HCT116 (cell line): ENCODE measurements around the gene USF2. TPM values are rescaled to one million over a fixed set of nuclear protein-coding genes. Genes with fewer than 3 reads are reported as not detected.

Experiments used
- ATAC-seq: fragments of 200-7000 bp; cut with Tn5 transposase; 2 replicates; pipeline ENCODE4 v1.9.1; 2020; ENCODE audit warnings: mild to moderate bottlenecking, moderate library complexity
- BruUV-seq: library from RNA; stranded (reverse); fragments of 400-500 nt; replicated peaks from 2 replicates; lab custom pipeline; 2021; lab: Mats Ljungman, UMichigan
- CTCF ChIA-PET: fragments of 300-600 bp; sonication (Branson Sonifier 250); formaldehyde crosslinking; loops from one replicate; lab custom pipeline; 2021; ENCODE audit warnings: antibody characterized with exemption; lab: Charles Lee
- POLR2A ChIA-PET: fragments of 300-600, 350-600 bp; sonication (Branson Sonifier 250); formaldehyde crosslinking; loops from one replicate; lab custom pipeline; 2021; ENCODE audit warnings: antibody characterized with exemption; lab: Charles Lee
- RAD21 ChIA-PET, 2 experiments: fragments of 300-600 bp; sonication (Branson Sonifier 250); formaldehyde crosslinking; loops; one replicate each; lab custom pipeline; 2023; ENCODE audit warnings: low total read pairs in 2 of 2; ENCODE audit not compliant: uncharacterized antibody in 2 of 2, unreplicated experiment in 2 of 2, low non-redundant PET in 1 of 2; lab: Charles Lee
- DNase-seq: peaks from one replicate; pipeline ENCODE4 v3.0.0-alpha.2; 2010; ENCODE audit warnings: low read depth, low spot score
- H2AFZ ChIP-seq: fragments of 200-600 bp; shearing (Covaris generic), sonication (generic); 2 replicates; pipeline ENCODE4 v1.6.1; 2017; ENCODE audit warnings: low read depth, mixed run types, mixed read lengths, antibody characterized with exemption, low read length; ENCODE audit not compliant: poor library complexity, severe bottlenecking
- H3K27ac ChIP-seq: 2 replicates; pipeline ENCODE4 v1.5.1; 2012; ENCODE audit warnings: low read depth, low read length
- H3K27me3 ChIP-seq: fragments of 200-600 bp; sonication (generic); 2 replicates; pipeline ENCODE4 v1.6.1; 2016; ENCODE audit warnings: mixed run types, low read length, mixed read lengths; ENCODE audit not compliant: insufficient read depth
- H3K36me3 ChIP-seq, 2 experiments: fragments of 200-500 bp in 1 of 2; fragments of 200-600 bp in 1 of 2; sonication (Bioruptor generic) in 1 of 2; sonication (generic) in 1 of 2; 2 replicates each; pipeline versions ENCODE4 v1.5.1 to v1.6.1; 2014 to 2016; ENCODE audit warnings: low read length in 2 of 2, inconsistent platforms in 1 of 2, mixed read lengths in 1 of 2, mixed run types in 1 of 2; ENCODE audit not compliant: insufficient read depth in 2 of 2, control insufficient read depth in 1 of 2
- H3K4me1 ChIP-seq, 2 experiments: fragments of 200-600 bp in 1 of 2; sonication (generic) in 1 of 2; 2 replicates each; pipeline versions ENCODE4 v1.5.1 to v1.6.1; 2012 to 2017; ENCODE audit warnings: low read length in 2 of 2, inconsistent platforms in 1 of 2, mild to moderate bottlenecking in 1 of 2, mixed read lengths in 1 of 2, mixed run types in 1 of 2, moderate library complexity in 1 of 2; ENCODE audit not compliant: insufficient read depth in 2 of 2, control insufficient read depth in 1 of 2
- H3K4me2 ChIP-seq: fragments of 200-600 bp; sonication (generic); 2 replicates; pipeline ENCODE4 v1.6.1; 2017; ENCODE audit warnings: mixed run types, low read length, mixed read lengths
- H3K4me3 ChIP-seq, 2 experiments: fragments of 200-600 bp in 1 of 2; sonication (generic) in 1 of 2; replicated peaks in 1 of 2; 2 replicates each; pipeline ENCODE4 v1.5.1; 2011 to 2016; ENCODE audit warnings: low read length in 2 of 2, control low read depth in 1 of 2, low read depth in 1 of 2, mild to moderate bottlenecking in 1 of 2, mixed read lengths in 1 of 2, mixed run types in 1 of 2
- H3K79me2 ChIP-seq: fragments of 200-600 bp; sonication (generic); 2 replicates; pipeline ENCODE4 v1.6.1; 2017; ENCODE audit warnings: mild to moderate bottlenecking, mixed run types, low read length, moderate library complexity, mixed read lengths; ENCODE audit not compliant: insufficient read depth
- H3K9ac ChIP-seq: fragments of 200-600 bp; sonication (generic); 2 replicates; pipeline ENCODE4 v1.6.1; 2016; ENCODE audit warnings: low read length, mixed read lengths
- H3K9me2 ChIP-seq: fragments of 200-600 bp; sonication (generic), shearing (Covaris generic); 2 replicates; pipeline ENCODE4 v1.6.1; 2017; ENCODE audit warnings: mixed run types, mild to moderate bottlenecking, moderate library complexity; ENCODE audit not compliant: insufficient read depth
- H3K9me3 ChIP-seq, 2 experiments: fragments of 200-500 bp in 1 of 2; fragments of 200-600 bp in 1 of 2; sonication (Bioruptor generic) in 1 of 2; sonication (generic) in 1 of 2; 2 replicates each; pipeline ENCODE4 v1.6.1; 2014 to 2017; ENCODE audit warnings: low read length in 2 of 2, mixed read lengths in 2 of 2, inconsistent platforms in 1 of 2, low read depth in 1 of 2, mild to moderate bottlenecking in 1 of 2, mixed run types in 1 of 2, moderate library complexity in 1 of 2; ENCODE audit not compliant: control insufficient read depth in 1 of 2, insufficient read depth in 1 of 2
- H4K20me1 ChIP-seq: fragments of 200-600 bp; sonication (generic), shearing (Covaris generic); 2 replicates; pipeline ENCODE4 v1.6.1; 2017; ENCODE audit warnings: mixed run types, mild to moderate bottlenecking, moderate library complexity; ENCODE audit not compliant: insufficient read depth
- CBX3 ChIP-seq: IDR thresholded peaks from 2 replicates; pipeline ENCODE4 v1.6.1; 2012; ENCODE audit warnings: low read depth
- CEBPB ChIP-seq: IDR thresholded peaks from 2 replicates; pipeline ENCODE4 v1.6.1; 2012; ENCODE audit warnings: low read depth
- EGR1 ChIP-seq: IDR thresholded peaks from 2 replicates; pipeline ENCODE4 v1.6.1; 2012; ENCODE audit warnings: low read depth
- ELF1 ChIP-seq: IDR thresholded peaks from 2 replicates; pipeline ENCODE4 v1.6.1; 2012; ENCODE audit warnings: low read depth, borderline replicate concordance
- EZH2 ChIP-seq: fragments of 200-600 bp; sonication (generic); IDR thresholded peaks from 2 replicates; pipeline ENCODE4 v1.6.1; 2017; ENCODE audit warnings: antibody characterized with exemption, mixed run types
- FOSL1 ChIP-seq: IDR thresholded peaks from 2 replicates; pipeline ENCODE4 v1.6.1; 2012; ENCODE audit warnings: low read depth
- JUND ChIP-seq: IDR thresholded peaks from 2 replicates; pipeline ENCODE4 v1.6.1; 2012
- POLR2A ChIP-seq: IDR thresholded peaks from 2 replicates; pipeline ENCODE4 v1.7.0; 2011; ENCODE audit warnings: borderline replicate concordance; ENCODE audit not compliant: insufficient read depth, insufficient read length; ENCODE audit errors: extremely low read depth
- POLR2AphosphoS5 ChIP-seq: IDR thresholded peaks from 2 replicates; pipeline ENCODE4 v1.6.1; 2011; ENCODE audit warnings: mild to moderate bottlenecking, low read depth, low read length, moderate library complexity
- RAD21 ChIP-seq: IDR thresholded peaks from 2 replicates; pipeline ENCODE4 v1.6.1; 2012; ENCODE audit warnings: low read depth, mild to moderate bottlenecking
- SIN3A ChIP-seq: IDR thresholded peaks from 2 replicates; pipeline ENCODE4 v1.6.1; 2012; ENCODE audit warnings: low read depth
- SP1 ChIP-seq: IDR thresholded peaks from 2 replicates; pipeline ENCODE4 v1.6.1; 2012; ENCODE audit warnings: low read depth
- SRF ChIP-seq: IDR thresholded peaks from 2 replicates; pipeline ENCODE4 v1.6.1; 2012; ENCODE audit warnings: low read depth
- TCF7L2 ChIP-seq: IDR thresholded peaks from 2 replicates; pipeline ENCODE4 v1.7.0; 2011; ENCODE audit warnings: borderline replicate concordance, inconsistent platforms; ENCODE audit not compliant: insufficient read depth, insufficient read length; ENCODE audit errors: extremely low read depth
- YY1 ChIP-seq: IDR thresholded peaks from 2 replicates; pipeline ENCODE4 v1.6.1; 2011; ENCODE audit warnings: low read length, low read depth, moderate library complexity, mild to moderate bottlenecking; ENCODE audit not compliant: insufficient replicate concordance; ENCODE audit errors: extremely low read depth
- ZNF274 ChIP-seq: fragments of 200-500 bp; sonication (Bioruptor generic); IDR thresholded peaks from 2 replicates; pipeline ENCODE4 v1.6.1; 2014; ENCODE audit warnings: mild to moderate bottlenecking, low read depth, low read length, inconsistent platforms
- intact Hi-C: fragments of 100-400 bp; cut with micrococcal nuclease; formaldehyde crosslinking; loops from 2 replicates; pipeline ENCODE4 v1.10.0; 2022
- total RNA-seq: library from RNA; stranded (reverse); gene quantifications from one replicate; pipeline ENCODE4 v1.2.1, GENCODE V29; 2021; ENCODE audit not compliant: unreplicated experiment
- TF ChIP-seq, protein P1 (sequence below): IDR thresholded peaks from 2 replicates; pipeline ENCODE4 v1.6.1; 2012
- TF ChIP-seq, protein P2 (sequence below): IDR thresholded peaks from 2 replicates; pipeline ENCODE4 v1.6.1; 2012
- TF ChIP-seq, protein P3 (sequence below), 3 experiments: fragments of 200-600 bp in 1 of 3; sonication (generic) in 1 of 3; IDR thresholded peaks in 2 of 3; conservative IDR thresholded peaks in 1 of 3; 2 replicates each; pipeline ENCODE4 v1.5.1; 2012 to 2017; ENCODE audit warnings: low read depth in 2 of 3, low read length in 2 of 3, antibody characterized with exemption in 1 of 3, borderline replicate concordance in 1 of 3, control low read depth in 1 of 3, mild to moderate bottlenecking in 1 of 3, mixed read lengths in 1 of 3, mixed run types in 1 of 3, moderate library complexity in 1 of 3; ENCODE audit not compliant: insufficient read depth in 1 of 3
- TF ChIP-seq, protein P4 (sequence below): IDR thresholded peaks from 2 replicates; pipeline ENCODE4 v1.6.1; 2012; ENCODE audit warnings: low read depth

Gene USF2
- total RNA-seq, 1 experiment from 2014 or later: 98.4 TPM

DNA sequence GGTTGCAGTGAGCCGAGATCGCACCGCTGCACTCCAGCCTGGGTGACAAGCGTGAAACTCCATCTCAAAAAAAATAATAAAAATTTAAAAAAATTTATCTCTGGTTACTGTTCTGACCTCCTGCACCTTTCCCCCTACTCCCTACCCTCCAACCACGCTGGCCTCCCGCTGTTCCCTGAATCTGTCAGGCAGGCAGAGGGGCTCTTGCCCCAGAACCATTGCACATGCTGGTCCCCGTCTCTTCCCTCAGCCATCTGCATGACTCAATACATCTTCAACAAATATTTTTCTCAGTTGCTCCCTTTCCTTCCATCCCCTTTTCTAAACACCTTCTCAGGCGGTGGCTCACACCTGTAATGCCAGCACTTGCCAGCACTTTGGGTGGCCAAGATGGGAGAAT is 39.2 kb upstream of the USF2 start (continued):
- TF ChIP-seq, protein P1, sequence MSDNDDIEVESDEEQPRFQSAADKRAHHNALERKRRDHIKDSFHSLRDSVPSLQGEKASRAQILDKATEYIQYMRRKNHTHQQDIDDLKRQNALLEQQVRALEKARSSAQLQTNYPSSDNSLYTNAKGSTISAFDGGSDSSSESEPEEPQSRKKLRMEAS: no peak
- no peak for TF ChIP-seq ELF1
- no peak for TF ChIP-seq POLR2AphosphoS5
- no peak for TF ChIP-seq EGR1
- no peak for TF ChIP-seq SIN3A
- no peak for TF ChIP-seq JUND
- TF ChIP-seq TCF7L2: no peak

DNA sequence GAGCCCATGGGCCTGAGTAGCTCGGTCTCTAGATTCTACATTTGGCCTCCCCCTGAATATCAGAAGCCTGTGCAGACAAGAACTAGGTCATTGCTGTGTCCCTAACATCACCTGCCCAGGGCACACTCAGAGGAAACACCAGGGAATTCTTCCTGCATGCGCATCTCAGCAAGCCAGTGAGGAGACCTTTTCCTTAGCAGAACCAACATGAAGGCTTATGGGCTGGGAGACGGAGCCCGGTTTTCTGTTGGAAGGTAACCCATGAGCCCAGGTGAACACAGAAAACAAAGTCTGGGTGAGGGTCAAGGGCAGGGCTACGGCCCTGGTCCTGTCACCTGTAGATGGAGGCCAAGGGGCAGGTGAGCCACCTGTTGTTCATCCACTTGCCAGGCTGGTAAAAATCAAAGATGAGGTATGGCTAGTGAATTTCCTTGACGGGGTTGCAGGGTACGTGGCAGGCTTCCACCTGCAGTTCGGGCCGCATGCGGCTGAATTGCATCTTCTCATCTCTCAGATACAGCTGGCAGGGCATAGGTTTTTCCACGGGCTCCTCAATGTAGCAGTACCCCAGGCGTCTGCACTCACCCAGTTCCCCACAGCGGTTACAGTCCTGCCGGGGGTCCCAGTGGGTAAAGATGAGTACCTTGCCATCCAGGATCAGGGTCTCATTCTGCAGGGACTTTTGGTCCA is 36.7 kb upstream of the USF2 start:
- no peaks in the 10 kb centered on the region for H3K36me3 ChIP-seq
- RAD21 ChIA-PET: no interaction called here
- DNase-seq (no peak), ATAC-seq (no peak)
- H3K79me2 ChIP-seq: no peaks in the 10 kb centered on the region
- H3K4me3 ChIP-seq: no peak overlapping the region
- no peak overlapping the region for H2AFZ ChIP-seq
- H3K27me3 ChIP-seq: no peaks in the 10 kb centered on the region
- no peaks in the 10 kb centered on the region for H3K4me1 ChIP-seq
- H3K4me2 ChIP-seq: no peak overlapping the region
- H3K27ac ChIP-seq: no peak overlapping the region
- H3K9ac ChIP-seq: no peak overlapping the region
- CTCF ChIA-PET: no interaction called here
- intact Hi-C loops: no loop called here
- POLR2A ChIA-PET: no interaction called here
- H4K20me1 ChIP-seq: no peaks in the 10 kb centered on the region
- H3K9me3 ChIP-seq: peaks cover 4 to 10% of the 10 kb centered on the region in 2 experiments; a peak in 1 of 4 replicates
- no TSS peak for BruUV-seq
- no peaks in the 10 kb centered on the region for H3K9me2 ChIP-seq
- TF ChIP-seq SP1: no peak
- TF ChIP-seq, protein P2, sequence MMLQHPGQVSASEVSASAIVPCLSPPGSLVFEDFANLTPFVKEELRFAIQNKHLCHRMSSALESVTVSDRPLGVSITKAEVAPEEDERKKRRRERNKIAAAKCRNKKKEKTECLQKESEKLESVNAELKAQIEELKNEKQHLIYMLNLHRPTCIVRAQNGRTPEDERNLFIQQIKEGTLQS: no peak
- TF ChIP-seq, protein P3, sequence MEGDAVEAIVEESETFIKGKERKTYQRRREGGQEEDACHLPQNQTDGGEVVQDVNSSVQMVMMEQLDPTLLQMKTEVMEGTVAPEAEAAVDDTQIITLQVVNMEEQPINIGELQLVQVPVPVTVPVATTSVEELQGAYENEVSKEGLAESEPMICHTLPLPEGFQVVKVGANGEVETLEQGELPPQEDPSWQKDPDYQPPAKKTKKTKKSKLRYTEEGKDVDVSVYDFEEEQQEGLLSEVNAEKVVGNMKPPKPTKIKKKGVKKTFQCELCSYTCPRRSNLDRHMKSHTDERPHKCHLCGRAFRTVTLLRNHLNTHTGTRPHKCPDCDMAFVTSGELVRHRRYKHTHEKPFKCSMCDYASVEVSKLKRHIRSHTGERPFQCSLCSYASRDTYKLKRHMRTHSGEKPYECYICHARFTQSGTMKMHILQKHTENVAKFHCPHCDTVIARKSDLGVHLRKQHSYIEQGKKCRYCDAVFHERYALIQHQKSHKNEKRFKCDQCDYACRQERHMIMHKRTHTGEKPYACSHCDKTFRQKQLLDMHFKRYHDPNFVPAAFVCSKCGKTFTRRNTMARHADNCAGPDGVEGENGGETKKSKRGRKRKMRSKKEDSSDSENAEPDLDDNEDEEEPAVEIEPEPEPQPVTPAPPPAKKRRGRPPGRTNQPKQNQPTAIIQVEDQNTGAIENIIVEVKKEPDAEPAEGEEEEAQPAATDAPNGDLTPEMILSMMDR (IDR thresholded peaks at IDR 0.05 in 2 of 3, conservative IDR thresholded peaks at IDR 0.05 in 1 of 3; ENCODE audit: borderline replicate concordance in 1 of 3, insufficient read depth in 1 of 3, low read depth in 2 of 3, low read length in 2 of 3): no peak
- TF ChIP-seq RAD21: no peak
- TF ChIP-seq SRF: no peak
- no peak for TF ChIP-seq JUND
- no peak for TF ChIP-seq POLR2A
- no peak for TF ChIP-seq EGR1
- TF ChIP-seq YY1: no peak
- TF ChIP-seq ELF1: no peak
- no peak for TF ChIP-seq ZNF274
- TF ChIP-seq CEBPB: no peak
- no peak for TF ChIP-seq SIN3A
- TF ChIP-seq FOSL1: no peak
- TF ChIP-seq TCF7L2: no peak
- no peak for TF ChIP-seq EZH2
- no peak for TF ChIP-seq CBX3
- TF ChIP-seq, protein P4, sequence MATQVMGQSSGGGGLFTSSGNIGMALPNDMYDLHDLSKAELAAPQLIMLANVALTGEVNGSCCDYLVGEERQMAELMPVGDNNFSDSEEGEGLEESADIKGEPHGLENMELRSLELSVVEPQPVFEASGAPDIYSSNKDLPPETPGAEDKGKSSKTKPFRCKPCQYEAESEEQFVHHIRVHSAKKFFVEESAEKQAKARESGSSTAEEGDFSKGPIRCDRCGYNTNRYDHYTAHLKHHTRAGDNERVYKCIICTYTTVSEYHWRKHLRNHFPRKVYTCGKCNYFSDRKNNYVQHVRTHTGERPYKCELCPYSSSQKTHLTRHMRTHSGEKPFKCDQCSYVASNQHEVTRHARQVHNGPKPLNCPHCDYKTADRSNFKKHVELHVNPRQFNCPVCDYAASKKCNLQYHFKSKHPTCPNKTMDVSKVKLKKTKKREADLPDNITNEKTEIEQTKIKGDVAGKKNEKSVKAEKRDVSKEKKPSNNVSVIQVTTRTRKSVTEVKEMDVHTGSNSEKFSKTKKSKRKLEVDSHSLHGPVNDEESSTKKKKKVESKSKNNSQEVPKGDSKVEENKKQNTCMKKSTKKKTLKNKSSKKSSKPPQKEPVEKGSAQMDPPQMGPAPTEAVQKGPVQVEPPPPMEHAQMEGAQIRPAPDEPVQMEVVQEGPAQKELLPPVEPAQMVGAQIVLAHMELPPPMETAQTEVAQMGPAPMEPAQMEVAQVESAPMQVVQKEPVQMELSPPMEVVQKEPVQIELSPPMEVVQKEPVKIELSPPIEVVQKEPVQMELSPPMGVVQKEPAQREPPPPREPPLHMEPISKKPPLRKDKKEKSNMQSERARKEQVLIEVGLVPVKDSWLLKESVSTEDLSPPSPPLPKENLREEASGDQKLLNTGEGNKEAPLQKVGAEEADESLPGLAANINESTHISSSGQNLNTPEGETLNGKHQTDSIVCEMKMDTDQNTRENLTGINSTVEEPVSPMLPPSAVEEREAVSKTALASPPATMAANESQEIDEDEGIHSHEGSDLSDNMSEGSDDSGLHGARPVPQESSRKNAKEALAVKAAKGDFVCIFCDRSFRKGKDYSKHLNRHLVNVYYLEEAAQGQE: no peak
